GM10266 (cell line): Measurements from ENCODE around the gene ZNF674.

Source experiments
- DNase-seq: peaks from one replicate; pipeline ENCODE4 v3.0.0; 2012; ENCODE audit errors: extremely low spot score
- TF ChIP-seq, protein P1 (sequence below): IDR thresholded peaks from 2 replicates; pipeline ENCODE4 v1.5.1; 2012; ENCODE audit warnings: mild to moderate bottlenecking, low read depth; ENCODE audit not compliant: control insufficient read depth, insufficient read depth; ENCODE audit errors: missing control alignments

Gene ZNF674

GRCh38 chrX:46459603-46460002 lies 85.6 kb downstream of the ZNF674 start:
- TF ChIP-seq, protein P1, sequence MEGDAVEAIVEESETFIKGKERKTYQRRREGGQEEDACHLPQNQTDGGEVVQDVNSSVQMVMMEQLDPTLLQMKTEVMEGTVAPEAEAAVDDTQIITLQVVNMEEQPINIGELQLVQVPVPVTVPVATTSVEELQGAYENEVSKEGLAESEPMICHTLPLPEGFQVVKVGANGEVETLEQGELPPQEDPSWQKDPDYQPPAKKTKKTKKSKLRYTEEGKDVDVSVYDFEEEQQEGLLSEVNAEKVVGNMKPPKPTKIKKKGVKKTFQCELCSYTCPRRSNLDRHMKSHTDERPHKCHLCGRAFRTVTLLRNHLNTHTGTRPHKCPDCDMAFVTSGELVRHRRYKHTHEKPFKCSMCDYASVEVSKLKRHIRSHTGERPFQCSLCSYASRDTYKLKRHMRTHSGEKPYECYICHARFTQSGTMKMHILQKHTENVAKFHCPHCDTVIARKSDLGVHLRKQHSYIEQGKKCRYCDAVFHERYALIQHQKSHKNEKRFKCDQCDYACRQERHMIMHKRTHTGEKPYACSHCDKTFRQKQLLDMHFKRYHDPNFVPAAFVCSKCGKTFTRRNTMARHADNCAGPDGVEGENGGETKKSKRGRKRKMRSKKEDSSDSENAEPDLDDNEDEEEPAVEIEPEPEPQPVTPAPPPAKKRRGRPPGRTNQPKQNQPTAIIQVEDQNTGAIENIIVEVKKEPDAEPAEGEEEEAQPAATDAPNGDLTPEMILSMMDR: no peak
- no peak for DNase-seq

DNA sequence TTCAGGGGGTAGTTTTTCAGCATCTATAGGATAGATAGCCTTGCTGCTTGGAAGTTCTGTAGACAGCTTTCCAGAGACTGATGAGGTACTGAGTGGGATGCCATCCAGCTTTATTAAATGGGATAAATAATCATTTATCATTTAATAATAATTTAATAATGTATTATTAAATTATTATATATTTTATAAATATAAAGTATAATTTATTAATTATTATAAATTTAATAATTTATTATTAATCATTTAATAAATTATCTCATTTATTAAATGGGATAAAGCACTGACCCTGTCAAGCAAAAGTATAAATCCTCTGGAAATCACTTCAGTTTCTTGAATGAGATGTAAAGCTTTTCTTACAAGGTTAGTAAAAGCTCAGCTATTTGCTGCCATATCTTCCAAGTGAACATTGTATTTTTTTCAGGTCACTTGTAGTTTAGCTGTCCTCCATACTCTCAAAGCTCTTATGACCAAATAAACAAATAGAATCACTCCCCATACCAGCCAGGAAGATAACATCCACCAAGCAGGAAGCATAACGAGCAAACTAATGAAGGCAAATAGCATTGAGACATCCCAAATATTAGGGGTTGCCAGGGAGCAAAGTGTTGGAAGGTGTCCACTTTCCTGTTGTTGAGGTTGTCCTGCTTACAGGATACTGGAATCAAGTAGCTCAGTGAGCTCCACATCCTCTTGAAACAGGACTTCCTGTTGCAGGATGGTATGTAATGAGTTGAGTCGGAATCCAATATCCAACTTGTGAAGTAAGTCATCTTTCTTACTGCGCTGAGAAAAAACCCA lies 88.9 kb downstream of the ZNF674 start:
- DNase-seq: no peak
- TF ChIP-seq, protein P1: no peak
